GM18951 (cell line): ENCODE measurements around the gene RHOG.
"Not testable (repeated sequence)": the region's sequence is repeated elsewhere in the genome, so short reads cannot be mapped to it uniquely, and the experiment has no call there.

Experiments used
- POLR2A ChIP-seq: IDR thresholded peaks from 4 replicates; pipeline ENCODE4 v1.6.1; 2011; ENCODE audit warnings: mild to moderate bottlenecking; ENCODE audit not compliant: insufficient read length, insufficient read depth; ENCODE audit errors: extremely low read depth
- in situ Hi-C: fragments of 300-500 bp; cut with MboI; formaldehyde crosslinking; loops from one replicate; pipeline ENCODE4 v1.12.0; 2022; ENCODE audit warnings: low sequenced_read_pairs, mixed read lengths, inconsistent platforms; ENCODE audit not compliant: unreplicated experiment

Gene RHOG

GRCh38 chr11:3867209-3868091 lies 26.7 kb upstream of the RHOG start:
- in situ Hi-C loops = no loop called here
- TF ChIP-seq POLR2A = no peak

- in situ Hi-C loops = no loop called here
- TF ChIP-seq POLR2A = no peak
Measured at GRCh38 chr11:3866836-3867208, 26.1 kb upstream of the RHOG start.

- in situ Hi-C loops = no loop called here
- TF ChIP-seq POLR2A = no peak
Measured at GRCh38 chr11:3866206-3866605, 25.4 kb upstream of the RHOG start.

GRCh38 chr11:3865388-3866193 lies 24.8 kb upstream of the RHOG start:
- in situ Hi-C loops = no loop called here
- no peak for TF ChIP-seq POLR2A

- in situ Hi-C loops = no loop called here
Measured at GRCh38 chr11:3861683-3862082, 20.9 kb upstream of the RHOG start.

GRCh38 chr11:3860898-3861393 lies 20.2 kb upstream of the RHOG start:
- in situ Hi-C loops = not testable (repeated sequence)

More at GRCh38 chr11:3861683-3862082, 20.9 kb upstream of the RHOG start:
- TF ChIP-seq POLR2A = no peak

- in situ Hi-C loops = no loop called here
- no peak for TF ChIP-seq POLR2A
Measured at GRCh38 chr11:3860375-3860774, 19.6 kb upstream of the RHOG start.

- in situ Hi-C loops = loop anchor here (5.0 kb wide), 1 partner anchor 208 kb away; no protein-coding TSS in a partner anchor
- TF ChIP-seq POLR2A = peak; percentile 40
Measured at GRCh38 chr11:3859373-3859881, 18.7 kb upstream of the RHOG start.

GRCh38 chr11:3857628-3858027 lies 16.9 kb upstream of the RHOG start:
- in situ Hi-C loops = loop anchor here (5.0 kb wide), 1 partner anchor 210 kb away; no protein-coding TSS in a partner anchor
- TF ChIP-seq POLR2A = no peak

GRCh38 chr11:3856856-3857553 lies 16.2 kb upstream of the RHOG start:
- in situ Hi-C loops = loop anchor here (5.0 kb wide), 1 partner anchor 210 kb away; no protein-coding TSS in a partner anchor

GRCh38 chr11:3855808-3856491 lies 15.2 kb upstream of the RHOG start:
- in situ Hi-C loops = loop anchor here (5.0 kb wide), 1 partner anchor 211 kb away; no protein-coding TSS in a partner anchor
- TF ChIP-seq POLR2A = no peak

More at GRCh38 chr11:3856856-3857553, 16.2 kb upstream of the RHOG start:
- no peak for TF ChIP-seq POLR2A
